ENCODE results near the gene NFAM1.
A peak's percentile ranks its signal among the peaks of the same experiment; 100 is the strongest.

NFAM1 gene

GRCh38 chr22:42412744-42413333 lies 19.4 kb downstream of the NFAM1 start:
- DNase-seq: no peak

- DNase-seq: peak; percentile 70
These were observed 21.5 kb downstream of the NFAM1 start for GRCh38 chr22:42410708-42411107.

- DNase-seq: no peak
These were observed 23.2 kb downstream of the NFAM1 start for GRCh38 chr22:42408810-42409529.

GRCh38 chr22:42408276-42408675 lies 23.9 kb downstream of the NFAM1 start:
- DNase-seq: no peak

- DNase-seq: no peak
These were observed 27.9 kb downstream of the NFAM1 start for GRCh38 chr22:42404266-42404665.

GRCh38 chr22:42401535-42402334 lies 30.5 kb downstream of the NFAM1 start:
- DNase-seq: no peak

- no peak for DNase-seq
These were observed 31.2 kb downstream of the NFAM1 start for GRCh38 chr22:42400811-42401534.

GRCh38 chr22:42399315-42400271 lies 32.6 kb downstream of the NFAM1 start:
- peak; percentile 98 for DNase-seq

GRCh38 chr22:42397332-42398249 lies 34.6 kb downstream of the NFAM1 start:
- DNase-seq: no peak

GRCh38 chr22:42396621-42397331 lies 35.4 kb downstream of the NFAM1 start:
- DNase-seq: no peak

- DNase-seq: peak; percentile 75
These were observed 43.1 kb downstream of the NFAM1 start for GRCh38 chr22:42389143-42389542.

GRCh38 chr22:42388130-42388797 lies 43.9 kb downstream of the NFAM1 start:
- DNase-seq: peak; percentile 95

GRCh38 chr22:42387631-42388030 lies 44.6 kb downstream of the NFAM1 start:
- DNase-seq: no peak

- DNase-seq: no peak
These were observed 46.5 kb downstream of the NFAM1 start for GRCh38 chr22:42385696-42386095.

GRCh38 chr22:42384506-42384905 lies 47.7 kb downstream of the NFAM1 start:
- no peak for DNase-seq

GRCh38 chr22:42383851-42384417 lies 48.3 kb downstream of the NFAM1 start:
- no peak for DNase-seq

GRCh38 chr22:42383287-42383686 lies 48.9 kb downstream of the NFAM1 start:
- DNase-seq: no peak

GRCh38 chr22:42380769-42381551 lies 51.2 kb downstream of the NFAM1 start:
- no peak for DNase-seq

Measured in NCI-H1105 treated with DMSO at 0.1 percent for 48 hours (cell line).